HG02759 (cell line): ENCODE results near the gene SECTM1.

Experiments used
- ATAC-seq: cut with Tn5 transposase; IDR thresholded peaks from one replicate; pipeline ENCODE4 v1.9.1; 2021; ENCODE audit warnings: mild to moderate bottlenecking, moderate library complexity; ENCODE audit not compliant: unreplicated experiment

Gene SECTM1

DNA sequence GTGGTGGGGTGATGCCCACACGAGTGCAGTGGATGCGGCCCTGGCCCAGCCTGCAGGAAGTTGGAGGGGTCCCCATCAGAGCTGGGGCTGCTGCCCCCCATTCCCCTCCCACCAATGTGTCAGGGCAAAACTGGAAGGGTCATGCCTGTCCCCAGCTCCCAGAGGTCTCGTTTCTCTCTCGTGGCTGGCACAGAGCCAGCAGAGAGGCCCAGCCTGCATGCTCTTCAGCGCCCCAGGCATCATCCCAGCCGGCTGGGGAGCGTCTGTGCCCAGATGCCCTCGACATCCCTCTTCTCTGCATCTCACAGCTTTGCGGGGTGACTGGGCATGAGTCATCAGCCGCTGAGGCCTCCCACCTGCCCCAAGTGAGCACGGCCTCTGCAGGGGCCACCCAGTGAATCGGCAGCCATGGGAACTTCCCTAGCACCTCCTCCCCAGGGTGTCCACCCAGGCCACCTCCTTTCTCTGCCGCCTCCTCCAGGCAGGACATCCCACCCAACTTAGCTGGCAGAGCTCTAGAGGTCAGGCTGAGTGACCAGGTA lies 50.3 kb downstream of the SECTM1 start:
- no peak for ATAC-seq

GRCh38 chr17:82282239-82283207 lies 51.0 kb downstream of the SECTM1 start:
- no peak for ATAC-seq

GRCh38 chr17:82281502-82282238 lies 51.9 kb downstream of the SECTM1 start:
- no peak for ATAC-seq

DNA sequence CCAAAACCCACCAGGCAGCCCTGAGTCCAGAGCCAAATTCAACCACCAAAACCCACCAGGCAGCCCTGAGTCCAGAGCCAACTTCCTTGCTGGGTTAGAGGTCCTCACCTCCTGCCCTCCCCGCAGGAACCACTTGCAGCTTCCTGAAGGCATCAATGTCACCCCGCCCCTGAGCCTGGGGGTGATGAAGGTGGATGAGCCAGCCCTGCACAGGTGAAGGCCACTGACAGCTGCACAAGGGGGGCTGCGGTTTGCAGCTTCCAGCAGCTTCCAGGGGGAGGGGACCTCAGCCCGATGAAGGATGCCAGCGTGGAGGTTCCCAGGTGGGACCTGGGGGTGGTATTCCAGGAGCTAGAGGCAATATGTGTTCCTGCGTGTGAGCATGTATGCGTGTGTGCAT lies 52.5 kb downstream of the SECTM1 start:
- ATAC-seq, result no peak

GRCh38 chr17:82280537-82280936 lies 53.0 kb downstream of the SECTM1 start:
- no peak for ATAC-seq

DNA sequence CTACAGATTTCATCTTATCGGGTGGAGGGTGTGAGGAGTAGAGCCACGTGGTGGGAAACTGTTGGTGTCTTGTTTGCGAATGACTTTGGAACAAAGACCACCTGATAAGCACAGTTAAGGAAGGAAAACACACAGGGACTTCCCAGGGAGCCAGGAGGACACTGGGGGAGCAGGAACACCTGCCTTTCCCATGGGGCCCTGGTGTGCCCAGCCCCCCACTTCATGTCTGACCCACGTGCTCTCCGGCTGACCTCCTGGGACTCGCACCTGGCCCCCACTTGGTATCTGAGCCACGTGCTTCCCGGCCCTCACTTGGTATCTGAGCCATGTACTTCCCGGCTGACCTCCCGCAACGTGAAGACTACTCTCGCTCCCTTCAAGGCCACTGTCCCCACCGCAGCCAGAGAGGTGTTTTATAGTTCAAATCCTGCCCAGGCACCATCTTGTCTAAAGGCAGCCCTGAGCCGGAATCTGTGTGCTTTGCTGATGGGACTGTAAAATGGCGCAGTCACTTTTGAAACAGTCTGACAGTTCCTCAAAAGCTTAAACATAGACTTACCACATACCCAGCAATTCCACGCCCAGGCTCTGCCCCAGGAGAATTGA lies 54.7 kb downstream of the SECTM1 start:
- no peak for ATAC-seq

DNA sequence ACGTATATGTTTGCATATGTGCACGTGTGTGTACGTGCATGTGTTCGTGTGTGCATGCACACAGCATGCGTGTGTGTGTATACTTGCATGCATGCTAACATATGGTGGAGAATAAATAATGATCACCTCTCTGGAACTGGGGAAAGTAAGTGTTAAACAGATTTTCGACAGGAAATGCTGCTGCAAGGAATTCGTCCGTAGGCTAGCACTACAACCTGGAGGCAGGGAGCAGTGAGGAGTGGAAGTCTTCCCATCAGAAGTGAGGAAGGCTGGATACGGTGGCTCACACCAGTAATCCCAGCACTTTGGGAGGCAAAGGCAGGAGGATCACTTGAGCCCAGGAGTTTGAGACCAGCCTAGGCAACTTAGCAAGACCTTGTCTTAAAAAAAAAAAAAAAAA lies 55.3 kb downstream of the SECTM1 start:
- ATAC-seq, result no peak

GRCh38 chr17:82277851-82278250 lies 55.7 kb downstream of the SECTM1 start:
- ATAC-seq, result no peak

DNA sequence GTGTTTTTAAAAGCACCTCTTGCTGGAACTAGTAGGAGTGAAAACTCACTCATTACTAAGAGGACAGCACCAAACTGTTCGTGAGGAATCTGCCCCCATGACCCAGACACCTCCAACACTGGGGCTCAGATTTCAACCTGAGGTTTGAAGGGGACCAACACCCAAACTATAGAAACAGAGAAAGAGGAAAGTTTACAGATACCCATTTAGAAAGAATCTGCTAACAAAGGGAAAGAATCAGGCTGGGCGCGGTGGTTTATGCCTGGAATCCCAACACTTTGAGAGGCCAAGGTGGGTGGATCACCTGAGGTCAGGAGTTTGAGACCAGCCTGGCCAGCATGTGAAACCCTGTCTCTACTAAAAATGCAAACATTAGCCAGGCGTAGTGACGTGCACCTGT lies 56.6 kb downstream of the SECTM1 start:
- ATAC-seq, result no peak

GRCh38 chr17:82275326-82275725 lies 58.2 kb downstream of the SECTM1 start:
- ATAC-seq, result no peak

DNA sequence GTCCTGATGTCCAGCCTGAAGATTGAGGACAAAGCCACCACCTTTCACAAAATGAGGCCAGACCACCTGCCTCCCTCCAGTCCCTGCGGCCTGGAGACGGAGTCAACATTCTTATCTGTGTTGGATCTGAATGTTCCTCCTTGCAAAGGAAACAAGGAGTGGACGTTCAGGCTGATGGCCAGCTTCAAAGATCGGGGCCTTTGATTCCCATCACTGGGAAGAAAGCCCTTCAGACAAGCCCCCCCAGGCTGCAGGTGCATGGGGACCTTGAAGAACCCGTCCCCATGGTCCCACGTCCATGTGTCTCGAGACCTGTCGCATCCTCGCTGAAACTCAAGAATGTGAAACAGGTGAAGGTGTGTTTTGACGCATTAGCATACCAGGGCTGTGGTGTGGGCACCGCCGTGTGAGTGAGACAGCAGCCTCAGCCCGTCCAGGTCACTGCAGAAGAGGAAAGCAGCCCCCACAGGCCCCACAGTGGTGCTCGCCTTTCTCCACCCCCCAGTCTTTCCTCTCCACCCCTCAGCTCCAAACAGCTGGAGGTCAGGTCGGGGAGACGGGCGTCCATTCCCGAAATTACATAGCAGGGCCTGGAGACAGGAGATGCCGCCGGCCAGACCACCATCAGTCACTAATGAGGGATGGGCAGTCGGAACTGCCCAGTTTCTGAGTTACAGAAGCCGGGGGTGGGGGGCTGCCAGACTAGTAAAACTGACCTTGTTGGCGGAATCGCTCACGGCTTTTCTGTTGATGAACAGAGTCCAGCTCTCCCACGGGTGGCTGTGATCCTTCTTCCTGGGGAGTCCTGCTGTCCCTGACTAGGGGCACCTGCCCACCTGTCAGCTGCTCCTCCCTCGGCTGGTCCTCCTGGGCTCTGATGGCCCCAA lies 59.2 kb downstream of the SECTM1 start:
- no peak for ATAC-seq

DNA sequence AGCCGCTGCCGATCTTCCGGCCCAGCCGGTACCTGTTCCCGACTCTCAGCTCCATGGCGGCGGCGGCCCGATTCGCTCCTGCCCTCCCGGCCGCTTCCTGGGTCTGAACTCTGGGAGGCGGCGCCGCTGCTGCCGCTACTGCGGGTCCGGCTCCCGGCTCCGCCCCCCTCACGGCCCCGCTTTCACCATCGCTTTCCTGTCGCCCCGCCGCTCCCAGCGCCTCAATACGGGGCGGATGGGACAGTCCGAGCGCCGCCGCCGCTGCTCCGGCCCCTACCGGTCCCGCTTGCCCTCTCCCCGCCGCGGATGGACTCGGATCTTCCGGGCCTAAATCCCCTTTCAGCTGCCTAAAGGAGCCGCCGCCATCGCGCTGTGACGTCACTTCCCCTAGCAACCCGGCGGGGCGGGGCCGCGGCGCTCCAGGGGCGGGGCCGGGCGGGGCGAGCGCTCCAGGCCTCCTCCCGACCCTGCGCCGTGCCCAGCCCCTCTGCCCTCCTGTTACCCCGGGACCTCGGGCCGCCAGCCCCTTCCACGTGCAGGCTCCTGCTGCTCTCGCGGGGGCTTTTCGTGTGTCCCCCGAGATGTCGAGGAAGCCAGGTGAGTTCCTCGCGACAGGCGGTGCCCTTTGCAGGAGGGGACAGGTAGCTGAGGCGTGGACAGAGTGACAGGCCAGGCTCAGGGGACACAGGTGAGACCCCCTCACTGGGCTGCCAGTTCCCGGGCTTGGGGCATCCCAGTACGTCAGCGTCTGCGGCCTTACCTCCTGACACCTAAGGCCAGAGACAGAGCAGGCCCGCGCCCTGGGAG lies 60.0 kb downstream of the SECTM1 start, which contains the start of gene CSNK1D:
TSS of gene CSNK1D (minus strand) at position 374 of the 807 bp plus-strand sequence. CDS start at position 55, 319 bp downstream.
- ATAC-seq, result peak; percentile 86

DNA sequence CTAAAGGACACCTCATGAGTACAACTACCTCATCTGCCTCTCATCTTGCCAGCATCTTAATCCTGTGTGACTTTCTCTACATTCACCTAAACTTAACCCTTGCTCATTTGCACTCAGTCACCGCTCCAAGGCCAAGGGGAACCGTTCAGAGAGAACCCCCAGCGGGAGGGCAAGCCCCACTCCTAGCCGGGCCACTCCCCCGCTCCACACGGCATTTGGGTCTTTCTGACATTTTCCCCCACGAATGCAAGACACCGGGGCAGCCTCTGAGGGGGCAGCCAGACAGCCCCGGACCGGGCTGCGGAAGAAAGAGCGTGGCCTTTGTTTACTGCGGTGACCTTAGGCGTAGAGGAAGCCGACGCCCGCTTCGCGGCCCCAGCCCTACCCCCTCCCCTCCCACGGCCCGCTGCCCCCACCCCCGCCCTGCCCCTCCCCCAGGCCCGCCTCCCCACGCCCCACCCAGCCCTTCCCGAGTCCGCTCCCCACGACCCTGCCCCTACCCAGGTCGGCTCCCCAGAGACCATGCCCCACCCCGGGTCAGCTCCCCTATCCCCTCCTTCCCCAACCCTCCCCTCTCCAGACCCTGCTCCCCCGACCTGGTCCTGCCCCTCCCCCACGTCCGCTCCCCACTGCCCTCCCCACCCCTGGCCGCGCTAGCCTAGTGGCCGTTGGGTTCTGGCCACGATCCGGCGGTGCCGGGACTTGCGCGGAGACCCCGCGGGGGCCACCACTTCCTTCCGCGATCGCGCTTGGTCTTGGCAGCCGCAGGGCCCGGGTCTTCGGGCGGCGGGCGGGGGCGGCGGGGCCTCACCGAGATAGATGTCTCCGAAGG lies 60.9 kb downstream of the SECTM1 start:
- no peak for ATAC-seq

DNA sequence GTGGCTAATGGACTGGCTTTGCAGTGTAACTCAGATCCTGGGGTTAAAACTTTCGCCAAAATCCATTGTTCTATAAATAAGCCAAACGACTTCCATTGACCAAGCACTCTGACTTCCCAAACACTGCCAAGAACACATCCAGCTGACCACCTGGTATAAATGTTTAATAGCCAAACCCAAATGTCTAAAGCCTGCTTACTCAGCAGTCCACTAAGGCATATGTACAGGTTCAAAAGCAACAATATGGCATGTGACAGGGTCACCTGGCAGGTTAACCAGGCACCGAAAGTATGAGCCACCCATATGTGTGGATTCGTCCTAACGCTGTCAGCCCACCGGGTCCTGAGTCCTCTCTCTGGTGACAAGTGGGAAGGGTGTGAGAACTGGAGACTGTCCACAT lies 62.2 kb downstream of the SECTM1 start:
- ATAC-seq, result no peak
